A549 (cell line): ENCODE data around the gene PLXND1. TPM values are rescaled to one million over a fixed set of nuclear protein-coding genes. Genes with fewer than 3 reads are reported as not detected.
A peak's percentile ranks its signal among the peaks of the same experiment; 100 is the strongest.

Experiments
- ATAC-seq, 2 experiments: fragments of 200-7000 bp in 1 of 2; fragments of >200 bp in 1 of 2; cut with Nextera tagmentation in 1 of 2; cut with Tn5 transposase in 1 of 2; 3 replicates each; pipeline versions ENCODE4 v1.8.0 to v1.9.1; 2018 to 2020; ENCODE audit warnings: mild to moderate bottlenecking in 1 of 2, moderate library complexity in 1 of 2
- CTCF ChIA-PET: fragments of 300-600 bp; sonication (Branson Sonifier 250); formaldehyde crosslinking; extraction: SDS; loops from one replicate; lab custom pipeline; 2021; ENCODE audit warnings: antibody characterized with exemption, inconsistent platforms; lab: Yijun Ruan, JAX
- POLR2A ChIA-PET: fragments of 350-600 bp; formaldehyde crosslinking; extraction: SDS; loops from one replicate; lab custom pipeline; 2021; ENCODE audit warnings: antibody characterized with exemption, inconsistent platforms; lab: Yijun Ruan, JAX
- DNase-seq, 2 experiments: peaks; one replicate each; pipeline versions ENCODE4 v3.0.0 to v3.0.0-alpha.2; 2011 to 2016; ENCODE audit warnings: low read depth in 1 of 2, low spot score in 1 of 2
- FAIRE-seq: peaks from 2 replicates; lab custom pipeline; 2011; peaks lifted over from hg19 to GRCh38; lab: Jason Lieb, UNC
- H3K27ac ChIP-seq, 2 experiments: fragments of >200 bp; sonication (Bioruptor Twin); formaldehyde crosslinking; 3 replicates each; pipeline ENCODE4 v1.5.1; 2016 to 2017
- H3K4me1 ChIP-seq: fragments of >200 bp; sonication (Bioruptor Twin); formaldehyde crosslinking; 3 replicates; pipeline ENCODE4 v1.6.1; 2016
- H3K4me2 ChIP-seq: fragments of >200 bp; sonication (Bioruptor Twin); formaldehyde crosslinking; 3 replicates; pipeline ENCODE4 v1.6.1; 2016
- H3K4me3 ChIP-seq: fragments of >200 bp; sonication (Bioruptor Twin); formaldehyde crosslinking; 3 replicates; pipeline ENCODE4 v1.5.1; 2016
- H3K9me3 ChIP-seq: fragments of >200 bp; sonication (Bioruptor Twin); formaldehyde crosslinking; 3 replicates; pipeline ENCODE4 v1.6.1; 2016
- CHD2 ChIP-seq: fragments of 150-350 bp; IDR thresholded peaks from 2 replicates; pipeline ENCODE4 v1.6.1; 2014; ENCODE audit warnings: low read length; ENCODE audit not compliant: partially characterized antibody
- E2F6 ChIP-seq: IDR thresholded peaks from 2 replicates; pipeline ENCODE4 v1.6.1; 2012; ENCODE audit warnings: low read depth, borderline replicate concordance
- FOSB ChIP-seq: fragments of 250-450 bp; sonication (Bioruptor Pico); IDR thresholded peaks from 2 replicates; pipeline ENCODE4 v1.5.0; 2020; ENCODE audit warnings: mild to moderate bottlenecking, moderate library complexity
- FOSL2 ChIP-seq, 2 experiments: fragments of 450-650 bp in 1 of 2; fragments of >200 bp in 1 of 2; sonication (Bioruptor Twin) in 1 of 2; formaldehyde crosslinking; IDR thresholded peaks; 2 replicates each; pipeline versions ENCODE4 v1.5.0 to v1.6.1; 2016 to 2020; ENCODE audit warnings: mild to moderate bottlenecking in 1 of 2, moderate library complexity in 1 of 2
- FOXS1 ChIP-seq: fragments of 250-450 bp; sonication (Bioruptor Pico); IDR thresholded peaks from 2 replicates; pipeline ENCODE4 v1.5.0; 2020; ENCODE audit warnings: mild to moderate bottlenecking, moderate library complexity
- GATA3 ChIP-seq: IDR thresholded peaks from 2 replicates; pipeline ENCODE4 v1.6.1; 2012; ENCODE audit warnings: borderline replicate concordance
- HOXB5 ChIP-seq: fragments of 250-450 bp; sonication (Bioruptor Pico); IDR thresholded peaks from 2 replicates; pipeline ENCODE4 v1.5.0; 2020; ENCODE audit warnings: mild to moderate bottlenecking, moderate library complexity
- MAFK ChIP-seq: fragments of 450-650 bp; IDR thresholded peaks from 2 replicates; pipeline ENCODE4 v1.6.1; 2014; ENCODE audit not compliant: partially characterized antibody
- POLR2AphosphoS2 ChIP-seq: conservative IDR thresholded peaks from 2 replicates; pipeline ENCODE4 v1.6.1; 2012; ENCODE audit warnings: low read length, improper control_type of control experiment, inconsistent platforms
- RAD21 ChIP-seq, 2 experiments: fragments of >200 bp in 1 of 2; sonication (Bioruptor Twin) in 1 of 2; formaldehyde crosslinking in 1 of 2; IDR thresholded peaks in 1 of 2; conservative IDR thresholded peaks in 1 of 2; 2 replicates in 1 of 2; 3 replicates in 1 of 2; pipeline ENCODE4 v1.6.1; 2012 to 2018; ENCODE audit warnings: inconsistent platforms in 1 of 2
- RCOR1 ChIP-seq: fragments of 150-350 bp; IDR thresholded peaks from 2 replicates; pipeline ENCODE4 v1.6.1; 2014; ENCODE audit warnings: antibody characterized with exemption, low read length, low read depth
- SMC3 ChIP-seq: fragments of >200 bp; sonication (Bioruptor Twin); formaldehyde crosslinking; IDR thresholded peaks from 3 replicates; pipeline ENCODE4 v1.6.1; 2018; ENCODE audit warnings: inconsistent platforms
- USF2 ChIP-seq: fragments of 450-650 bp; IDR thresholded peaks from 2 replicates; pipeline ENCODE4 v1.6.1; 2014; ENCODE audit warnings: antibody characterized with exemption
- ZC3H11A ChIP-seq: fragments of 450-650 bp; IDR thresholded peaks from 2 replicates; pipeline ENCODE4 v1.6.1; 2014; ENCODE audit warnings: antibody characterized with exemption, mild to moderate bottlenecking
- ZNF302 ChIP-seq: fragments of 250-450 bp; sonication (Bioruptor Pico); IDR thresholded peaks from 2 replicates; pipeline ENCODE4 v1.9.0; 2021; ENCODE audit warnings: inconsistent platforms, mild to moderate bottlenecking, moderate library complexity
- WGBS: methylation state at CpG from one replicate; pipeline ENCODE4 v1.1.6; 2017; ENCODE audit errors: missing lambda C conversion rate; 5-methylcytosine and 5-hydroxymethylcytosine counted together
- polyA plus RNA-seq, 4 experiments: library from polyadenylated mRNA; depleted of rRNA in 3 of 4; stranded (reverse); fragments of >200 nt; fragmentation: RNase III in 1 of 4; extraction: RNeasy Plus Mini Kit Qiagen cat#74134 plus additional on column Dnase treatment in 1 of 4; gene quantifications; 2 replicates in 3 of 4; 3 replicates in 1 of 4; pipeline ENCODE4 v1.2.3, GENCODE V29; 2011 to 2017

Gene PLXND1
- polyA plus RNA-seq, 2 of the 4 experiments (the other 2 are of a cell fraction), result 26.8 to 72.6 TPM

DNA sequence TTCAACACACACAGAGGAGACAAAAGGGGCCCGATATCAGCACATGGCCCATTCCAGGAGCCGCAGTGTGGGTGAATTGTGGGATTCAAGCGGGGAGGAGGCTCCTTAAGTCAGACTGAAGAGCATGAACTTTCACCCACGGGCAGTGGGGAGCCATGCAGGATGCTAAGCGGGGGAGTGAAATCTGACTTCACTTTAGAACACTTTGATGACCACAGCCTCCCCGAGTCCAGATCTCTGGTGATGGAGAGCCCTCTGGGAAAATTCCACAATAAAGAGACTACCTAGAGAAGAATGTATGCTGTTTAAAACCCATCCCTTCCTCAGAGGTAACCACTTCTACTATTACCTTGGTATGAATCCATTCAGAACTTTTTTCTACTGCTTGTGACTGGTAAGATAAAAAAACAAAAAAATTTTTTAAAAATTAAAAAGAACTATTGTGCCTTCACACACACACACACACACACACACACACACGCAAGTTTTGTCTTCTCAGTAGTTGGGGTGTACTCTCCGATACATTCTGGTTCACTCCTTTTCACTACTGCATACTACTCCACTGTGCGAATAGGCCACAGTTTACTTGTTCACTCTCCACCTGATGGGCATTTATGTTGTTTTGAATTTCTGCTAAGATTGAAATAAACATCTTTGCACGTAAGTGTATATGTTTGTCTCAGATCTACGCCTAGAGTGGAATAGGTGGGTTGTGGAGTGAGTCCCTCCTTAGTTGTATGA, 65.5 kb downstream of the PLXND1 start:
- ChIA-PET CTCF (no interaction called here), POLR2A (no interaction called here)
- Histone ChIP-seq H3K27ac (no peak overlapping the region), H3K4me1 (no peaks in the 10 kb centered on the region), H3K9me3 (no peaks in the 10 kb centered on the region), H3K4me3 (no peak overlapping the region), H3K4me2 (no peak overlapping the region)
- 79% methylated on average over 11 of the region's 11 CpGs for WGBS
- no peak for FAIRE-seq
- no peak for DNase-seq
- ATAC-seq, result no peak
- TF ChIP-seq POLR2AphosphoS2, result no peak

DNA sequence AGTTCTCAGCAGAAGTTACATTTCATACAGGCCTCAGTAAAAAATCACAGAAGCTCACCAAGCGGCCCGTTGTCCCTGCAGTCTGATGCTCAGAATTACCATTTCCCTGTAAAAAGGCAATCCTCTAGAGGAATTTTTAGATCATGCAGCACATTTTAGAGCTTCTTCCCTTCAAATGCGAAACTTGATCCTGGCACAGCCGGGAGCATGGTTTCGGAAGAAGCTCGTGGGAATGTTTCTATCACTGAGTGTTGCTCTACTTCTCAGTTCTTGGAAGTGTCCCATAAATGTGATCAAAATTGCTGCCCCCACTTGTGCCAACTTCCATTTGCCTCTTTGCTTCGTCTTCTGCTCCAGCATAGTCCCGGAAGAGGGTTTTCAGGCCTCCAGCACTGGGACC, 67.3 kb downstream of the PLXND1 start:
- ChIA-PET CTCF (interaction anchor here (1.1 kb wide), 1 partner anchor 156 kb away, joined by 3 read pairs; no protein-coding TSS in a partner anchor), POLR2A (no interaction called here)
- FAIRE-seq (no peak), DNase-seq (no peak), ATAC-seq (no peak)
- TF ChIP-seq FOXS1 (no peak), RAD21 (conservative IDR thresholded peaks at IDR 0.05 in 1 of 2, IDR thresholded peaks at IDR 0.05 in 1 of 2) (no peak), E2F6 (no peak), HOXB5 (CRISPR knock-in tag) (no peak)
- Histone ChIP-seq H3K27ac (no peak overlapping the region), H3K4me2 (no peak overlapping the region), H3K4me1 (peaks cover 11% of the 10 kb centered on the region), H3K4me3 (no peak overlapping the region), H3K9me3 (no peaks in the 10 kb centered on the region)
- 92% methylated on average over 8 of the region's 8 CpGs for WGBS

GRCh38 chr3:129536804-129537203, 69.7 kb downstream of the PLXND1 start:
- POLR2A ChIA-PET, result no interaction called here
- FAIRE-seq (no peak), ATAC-seq (no peak), DNase-seq (no peak)
- CTCF ChIA-PET, result interaction anchor here (1.6 kb wide), 1 partner anchor 9 kb away, joined by 4 read pairs; the partner anchor contains the start of gene RHO
- H3K4me2 ChIP-seq, result no peak overlapping the region
- TF ChIP-seq ZC3H11A (no peak), FOSL2 (IDR thresholded peaks at IDR 0.05) (no peak), FOSL2 (CRISPR knock-in tag; IDR thresholded peaks at IDR 0.05) (no peak), MAFK (no peak), ZNF302 (no peak), E2F6 (no peak), FOSB (CRISPR knock-in tag) (no peak), CHD2 (no peak), RCOR1 (no peak), SMC3 (no peak)
- H3K27ac ChIP-seq, result no peak overlapping the region
- 73% methylated on average over 3 of the region's 3 CpGs for WGBS
- peaks cover 13% of the 10 kb centered on the region for H3K4me1 ChIP-seq
- no peaks in the 10 kb centered on the region for H3K9me3 ChIP-seq
- H3K4me3 ChIP-seq, result no peak overlapping the region

- H3K27ac ChIP-seq, result no peak overlapping the region
- FAIRE-seq (no peak), ATAC-seq (no peak), DNase-seq (no peak)
- TF ChIP-seq USF2 (peak; percentile 37; the same call in 1 of the 2 replicates), GATA3 (no peak)
- no peak overlapping the region for H3K4me2 ChIP-seq
- POLR2A ChIA-PET, result no interaction called here
- H3K4me3 ChIP-seq, result no peak overlapping the region
- WGBS, result 69% methylated on average over 2 of the region's 2 CpGs
- no peaks in the 10 kb centered on the region for H3K9me3 ChIP-seq
- peaks cover 13% of the 10 kb centered on the region for H3K4me1 ChIP-seq
- CTCF ChIA-PET, result interaction anchor here (1.6 kb wide), 1 partner anchor 8 kb away, joined by 4 read pairs; the partner anchor contains the start of gene RHO
Observed at GRCh38 chr3:129536374-129536667, 70.2 kb downstream of the PLXND1 start.
